K562 (cell line): ENCODE measurements around the gene LRP1-AS. TPM values are rescaled to one million over a fixed set of nuclear protein-coding genes. Genes with fewer than 3 reads are reported as not detected.

Source experiments
- ATAC-seq: fragments of 200-7000 bp; cut with Tn5 transposase; 3 replicates; pipeline ENCODE4 v1.9.1; 2020; ENCODE audit warnings: moderate library complexity
- BruUV-seq: library from RNA; stranded (reverse); fragments of 400-500 nt; replicated peaks from 2 replicates; lab custom pipeline; 2021; lab: Mats Ljungman, UMichigan
- CTCF ChIA-PET: fragments of 300-600 bp; formaldehyde crosslinking; extraction: SDS; loops from one replicate; lab custom pipeline; 2021; ENCODE audit warnings: low intra/inter-chr PET ratio; lab: Yijun Ruan, JAX
- POLR2A ChIA-PET: fragments of 300-600, 350-650 bp; sonication (Branson Sonifier 250); formaldehyde crosslinking; extraction: SDS; loops from one replicate; lab custom pipeline; 2021; ENCODE audit warnings: antibody characterized with exemption, inconsistent platforms; lab: Yijun Ruan, JAX
- DNase-seq, 4 experiments: peaks; one replicate each; pipeline versions ENCODE4 v3.0.0 to v3.0.0-alpha.2; 2011 to 2018; ENCODE audit warnings: low spot score in 3 of 4, mixed read lengths in 3 of 4; ENCODE audit errors: extremely low read depth in 1 of 4
- FAIRE-seq: peaks from 2 replicates; lab custom pipeline; 2011; peaks lifted over from hg19 to GRCh38; lab: Jason Lieb, UNC
- H2AFZ ChIP-seq: 2 replicates; pipeline ENCODE4 v1.6.0; 2011; ENCODE audit warnings: low read depth, low read length, control low read depth, inconsistent platforms
- H3K27ac ChIP-seq: fragments of 200-600 bp; 3 replicates; pipeline ENCODE4 v1.8.0; 2011; ENCODE audit warnings: low read depth, mild to moderate bottlenecking, control low read depth, inconsistent platforms, low read length, moderate library complexity, mixed read lengths; ENCODE audit errors: extremely low read depth
- H3K27me3 ChIP-seq, 2 experiments: fragments of 300-600 bp in 1 of 2; 2 replicates in 1 of 2; 3 replicates in 1 of 2; pipeline versions ENCODE4 v1.6.0 to v1.8.0; 2011; ENCODE audit warnings: inconsistent platforms in 2 of 2, low read length in 2 of 2, mild to moderate bottlenecking in 1 of 2, mixed read lengths in 1 of 2, moderate library complexity in 1 of 2; ENCODE audit not compliant: control insufficient read depth in 2 of 2, insufficient read depth in 2 of 2
- H3K36me3 ChIP-seq: fragments of 300-600 bp; 3 replicates; pipeline ENCODE4 v1.8.0; 2011; ENCODE audit warnings: mild to moderate bottlenecking, low read length, inconsistent platforms; ENCODE audit not compliant: control insufficient read depth, insufficient read depth
- H3K4me1 ChIP-seq, 2 experiments: fragments of 200-600 bp in 1 of 2; replicated peaks in 1 of 2; 2 replicates in 1 of 2; 3 replicates in 1 of 2; pipeline versions ENCODE4 v1.5.1 to v1.8.0; 2011; ENCODE audit warnings: inconsistent platforms in 2 of 2, low read length in 2 of 2, mild to moderate bottlenecking in 1 of 2, mixed read lengths in 1 of 2, moderate library complexity in 1 of 2; ENCODE audit not compliant: control insufficient read depth in 2 of 2, insufficient read depth in 2 of 2
- H3K4me2 ChIP-seq: 2 replicates; pipeline ENCODE4 v1.6.1; 2011; ENCODE audit warnings: low read length, control low read depth, inconsistent platforms, mixed read lengths; ENCODE audit not compliant: insufficient read depth
- H3K4me3 ChIP-seq: fragments of 200-600 bp; sonication (generic), shearing (Covaris generic); 2 replicates; pipeline ENCODE4 v1.5.1; 2016; ENCODE audit warnings: control low read depth, inconsistent platforms
- H3K79me2 ChIP-seq: fragments of 200-600 bp; 3 replicates; pipeline ENCODE4 v1.8.0; 2011; ENCODE audit warnings: low read length, inconsistent platforms; ENCODE audit not compliant: control insufficient read depth, insufficient read depth
- H3K9ac ChIP-seq, 2 experiments: 2 replicates each; pipeline versions ENCODE4 v1.6.0 to v1.6.1; 2011; ENCODE audit warnings: low read depth in 2 of 2, low read length in 2 of 2, control low read depth in 1 of 2, inconsistent platforms in 1 of 2, mild to moderate bottlenecking in 1 of 2, mixed read lengths in 1 of 2; ENCODE audit not compliant: insufficient read depth in 1 of 2
- H3K9me1 ChIP-seq: one replicate; pipeline ENCODE4 v1.6.0; 2011; ENCODE audit warnings: inconsistent platforms, mild to moderate bottlenecking, low read length, moderate library complexity; ENCODE audit not compliant: control insufficient read depth, insufficient read depth
- H3K9me3 ChIP-seq: replicated peaks from 2 replicates; pipeline ENCODE4 v1.5.1; 2011; ENCODE audit warnings: low read depth, low read length, inconsistent platforms; ENCODE audit not compliant: control insufficient read depth, insufficient read depth
- H4K20me1 ChIP-seq: replicated peaks from 2 replicates; pipeline ENCODE4 v1.6.1; 2011; ENCODE audit warnings: low read length, inconsistent platforms, mixed read lengths; ENCODE audit not compliant: control insufficient read depth, insufficient read depth
- BHLHE40 ChIP-seq: IDR thresholded peaks from 2 replicates; pipeline ENCODE4 v1.6.1; 2011; ENCODE audit warnings: low read length, improper control_type of control experiment
- DPF2 ChIP-seq: fragments of 450-650 bp; IDR thresholded peaks from 2 replicates; pipeline ENCODE4 v1.6.1; 2016
- ELF4 ChIP-seq: fragments of 450-650 bp; formaldehyde crosslinking; IDR thresholded peaks from 2 replicates; pipeline ENCODE4 v1.4.0; 2022; ENCODE audit warnings: missing genetic modification characterization
- HDAC2 ChIP-seq: fragments of 450-650 bp; IDR thresholded peaks from 2 replicates; pipeline ENCODE4 v1.6.1; 2016; ENCODE audit warnings: mild to moderate bottlenecking
- HIVEP1 ChIP-seq: fragments of 250-450 bp; sonication (Bioruptor Pico); IDR thresholded peaks from 2 replicates; pipeline ENCODE4 v1.4.0; 2020; ENCODE audit warnings: mild to moderate bottlenecking
- ID3 ChIP-seq, 2 experiments: fragments of 250-450 bp in 1 of 2; fragments of 450-650 bp in 1 of 2; sonication (Bioruptor Pico) in 1 of 2; IDR thresholded peaks; 2 replicates each; pipeline versions ENCODE4 v1.6.1 to v1.8.0; 2016 to 2021; ENCODE audit warnings: mild to moderate bottlenecking in 2 of 2, moderate library complexity in 2 of 2, missing compliant biosample characterization in 1 of 2, missing genetic modification characterization in 1 of 2
- NELFE ChIP-seq: IDR thresholded peaks from 2 replicates; pipeline ENCODE4 v1.6.1; 2011; ENCODE audit warnings: mild to moderate bottlenecking; ENCODE audit not compliant: insufficient read depth, insufficient read length
- PML ChIP-seq: IDR thresholded peaks from 2 replicates; pipeline ENCODE4 v1.6.1; 2012; ENCODE audit warnings: low read length, inconsistent platforms
- POLR2A ChIP-seq: fragments of 450-650 bp; conservative IDR thresholded peaks from 2 replicates; pipeline ENCODE4 v1.6.1; 2016
- RBM17 ChIP-seq: fragments of 200-400 bp; formaldehyde crosslinking; IDR thresholded peaks from 2 replicates; pipeline ENCODE4 v1.6.1; 2017; ENCODE audit warnings: low read depth, mild to moderate bottlenecking, low read length, borderline replicate concordance
- SNIP1 ChIP-seq: fragments of 450-650 bp; IDR thresholded peaks from 2 replicates; pipeline ENCODE4 v1.7.1; 2017; ENCODE audit warnings: low read depth, mild to moderate bottlenecking
- STAT6 ChIP-seq: sonication (generic); formaldehyde crosslinking; IDR thresholded peaks from 2 replicates; pipeline ENCODE4 v1.8.1; 2023; ENCODE audit warnings: mild to moderate bottlenecking, missing genetic modification reagents
- WGBS: fragments of 100-300 bp; shearing (Covaris generic); methylation state at CpG from one replicate; pipeline ENCODE4 v1.1.6; 2016; ENCODE audit warnings: low coverage, mixed read lengths; ENCODE audit not compliant: insufficient coverage; ENCODE audit errors: missing lambda C conversion rate; 5-methylcytosine and 5-hydroxymethylcytosine counted together
- in situ Hi-C: fragments of 300-500 bp; cut with MboI; formaldehyde crosslinking; loops from 4 replicates; pipeline ENCODE4 v1.15.0; 2018; ENCODE audit warnings: inconsistent platforms, mixed read lengths
- intact Hi-C: fragments of 100-400 bp; cut with micrococcal nuclease; formaldehyde crosslinking; loops from 2 replicates; pipeline ENCODE4 v1.14.2; 2022
- polyA plus RNA-seq, 8 experiments: library from polyadenylated mRNA; depleted of rRNA in 4 of 8; stranded (reverse) in 5 of 8; unstranded in 3 of 8; fragments of >200 nt; fragmentation: Nextera tagmentation in 2 of 8; fragmentation: Illumina TruSeq in 1 of 8; extraction: Ambion mirVana in 2 of 8; extraction: Trizol in 1 of 8; gene quantifications; 2 replicates each; pipeline versions ENCODE4 v1.2.1 to v1.2.3, GENCODE V29; 2011 to 2014; ENCODE audit warnings: inconsistent platforms in 1 of 8, missing spikeins in 1 of 8
- total RNA-seq, 7 experiments: library from RNA; depleted of rRNA in 6 of 7; stranded (reverse); fragments of >200 nt in 6 of 7; fragmentation: Illumina TruSeq in 2 of 7; extraction: Trizol in 2 of 7; gene quantifications; 2 replicates each; pipeline versions ENCODE4 v1.2.1 to v1.2.3, GENCODE V29; 2011 to 2021; ENCODE audit warnings: low replicate concordance in 1 of 7
- TF ChIP-seq, protein P1 (sequence below): fragments of 200-800 bp; sonication (Bioruptor generic); IDR thresholded peaks from 2 replicates; pipeline ENCODE4 v1.6.1; 2017; ENCODE audit warnings: missing genetic modification characterization, missing compliant biosample characterization
- TF ChIP-seq, protein P2 (sequence below): fragments of 250-450 bp; sonication (Bioruptor Pico); IDR thresholded peaks from 2 replicates; pipeline ENCODE4 v1.5.1; 2021; ENCODE audit warnings: mild to moderate bottlenecking
- TF ChIP-seq, protein P3 (sequence below): fragments of 450-650 bp; conservative IDR thresholded peaks from 2 replicates; pipeline ENCODE4 v1.6.1; 2016; ENCODE audit warnings: missing genetic modification characterization, low read depth, mild to moderate bottlenecking, missing compliant biosample characterization, moderate library complexity

The LRP1-AS gene
- total and polyA plus RNA-seq, 9 of the 15 experiments (the other 6 are each of a cell fraction or from before 2014, with no cell fraction given): not detected

- no peak overlapping the region for H3K4me2 ChIP-seq
- H3K36me3 ChIP-seq: peaks cover 75% of the 10 kb centered on the region
- ATAC-seq (no peak), FAIRE-seq (no peak), DNase-seq (peak; percentile 13 to 25 (median 20))
- H3K27ac ChIP-seq: peak overlapping the region; percentile 34; the same call in 1 of the 3 replicates
- 92% methylated on average over 6 of the region's 6 CpGs for WGBS
- ChIA-PET CTCF (no interaction called here), POLR2A (interaction anchor here (0.9 to 5.1 kb wide), 5 partner anchors 8 to 19 kb away, joined by 3 to 32 read pairs (median 5); partner anchors contain the start of gene STAT6)
- no peaks in the 10 kb centered on the region; a peak in 1 of 5 replicates for H3K27me3 ChIP-seq
- intact Hi-C loops: no loop called here
- in situ Hi-C loops: no loop called here
- H2AFZ ChIP-seq: no peak overlapping the region
- no peaks in the 10 kb centered on the region for H3K9me1 ChIP-seq
- no peak overlapping the region for H3K4me3 ChIP-seq
- BruUV-seq: no TSS peak
- H3K9ac ChIP-seq: peak overlapping the region in 1 of 2 experiments; percentile 81; a peak in 2 of 4 replicates
- no peaks in the 10 kb centered on the region; the same call in 1 of the 2 replicates for H4K20me1 ChIP-seq
- no peaks in the 10 kb centered on the region for H3K9me3 ChIP-seq
- peaks cover 18% of the 10 kb centered on the region for H3K79me2 ChIP-seq
- H3K4me1 ChIP-seq: peaks cover 37 to 60% of the 10 kb centered on the region in 2 experiments
- TF ChIP-seq STAT6 (CRISPR knock-in tag): peak; percentile 51; the same call in 1 of the 2 replicates
- TF ChIP-seq ID3 (CRISPR knock-in tag; IDR thresholded peaks at IDR 0.05): no peak
- no peak for TF ChIP-seq ID3 (tag; IDR thresholded peaks at IDR 0.05)
- TF ChIP-seq BHLHE40: no peak
- TF ChIP-seq POLR2A: peak; percentile 55; the same call in 1 of the 2 replicates
- no peak for TF ChIP-seq NELFE
- no peak for TF ChIP-seq RBM17
- TF ChIP-seq HIVEP1 (CRISPR knock-in tag): no peak
- TF ChIP-seq ELF4 (CRISPR knock-in tag): no peak
- TF ChIP-seq, protein P1, sequence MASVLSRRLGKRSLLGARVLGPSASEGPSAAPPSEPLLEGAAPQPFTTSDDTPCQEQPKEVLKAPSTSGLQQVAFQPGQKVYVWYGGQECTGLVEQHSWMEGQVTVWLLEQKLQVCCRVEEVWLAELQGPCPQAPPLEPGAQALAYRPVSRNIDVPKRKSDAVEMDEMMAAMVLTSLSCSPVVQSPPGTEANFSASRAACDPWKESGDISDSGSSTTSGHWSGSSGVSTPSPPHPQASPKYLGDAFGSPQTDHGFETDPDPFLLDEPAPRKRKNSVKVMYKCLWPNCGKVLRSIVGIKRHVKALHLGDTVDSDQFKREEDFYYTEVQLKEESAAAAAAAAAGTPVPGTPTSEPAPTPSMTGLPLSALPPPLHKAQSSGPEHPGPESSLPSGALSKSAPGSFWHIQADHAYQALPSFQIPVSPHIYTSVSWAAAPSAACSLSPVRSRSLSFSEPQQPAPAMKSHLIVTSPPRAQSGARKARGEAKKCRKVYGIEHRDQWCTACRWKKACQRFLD (CRISPR knock-in tag): no peak
- no peak for TF ChIP-seq DPF2
- TF ChIP-seq, protein P2, sequence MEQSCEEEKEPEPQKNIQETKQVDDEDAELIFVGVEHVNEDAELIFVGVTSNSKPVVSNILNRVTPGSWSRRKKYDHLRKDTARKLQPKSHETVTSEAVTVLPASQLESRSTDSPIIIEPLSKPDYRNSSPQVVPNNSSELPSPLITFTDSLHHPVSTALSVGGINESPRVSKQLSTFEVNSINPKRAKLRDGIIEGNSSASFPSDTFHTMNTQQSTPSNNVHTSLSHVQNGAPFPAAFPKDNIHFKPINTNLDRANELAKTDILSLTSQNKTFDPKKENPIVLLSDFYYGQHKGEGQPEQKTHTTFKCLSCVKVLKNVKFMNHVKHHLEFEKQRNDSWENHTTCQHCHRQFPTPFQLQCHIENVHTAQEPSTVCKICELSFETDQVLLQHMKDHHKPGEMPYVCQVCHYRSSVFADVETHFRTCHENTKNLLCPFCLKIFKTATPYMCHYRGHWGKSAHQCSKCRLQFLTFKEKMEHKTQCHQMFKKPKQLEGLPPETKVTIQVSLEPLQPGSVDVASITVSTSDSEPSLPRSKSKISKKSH (CRISPR knock-in tag): no peak
- TF ChIP-seq SNIP1: no peak
- TF ChIP-seq, protein P3, sequence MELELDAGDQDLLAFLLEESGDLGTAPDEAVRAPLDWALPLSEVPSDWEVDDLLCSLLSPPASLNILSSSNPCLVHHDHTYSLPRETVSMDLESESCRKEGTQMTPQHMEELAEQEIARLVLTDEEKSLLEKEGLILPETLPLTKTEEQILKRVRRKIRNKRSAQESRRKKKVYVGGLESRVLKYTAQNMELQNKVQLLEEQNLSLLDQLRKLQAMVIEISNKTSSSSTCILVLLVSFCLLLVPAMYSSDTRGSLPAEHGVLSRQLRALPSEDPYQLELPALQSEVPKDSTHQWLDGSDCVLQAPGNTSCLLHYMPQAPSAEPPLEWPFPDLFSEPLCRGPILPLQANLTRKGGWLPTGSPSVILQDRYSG (tag): no peak
- TF ChIP-seq HDAC2: no peak
- 0 out of 2 replicates have a peak, but pooled peaks have one; percentile 10 for TF ChIP-seq PML
Observed at GRCh38 chr12:57096099-57096572, 51.3 kb downstream of the LRP1-AS start.
